Gastrocnemius medialis (tissue), 4 donors: ENCODE measurements around the gene IRF5.

ENCODE experiments used
- POLR2A ChIP-seq, 2 donors: fragments of 450-650 bp; IDR thresholded peaks; one replicate each; pipeline ENCODE4 v1.6.1; 2017; ENCODE audit warnings: antibody characterized with exemption in 2 of 2, mild to moderate bottlenecking in 2 of 2, moderate library complexity in 2 of 2
- TF ChIP-seq, protein P1 (sequence below), 5 experiments: fragments of 450-650 bp in 3 of 5; fragments of 200-600 bp in 2 of 5; sonication (generic) in 2 of 5; IDR thresholded peaks in 4 of 5; conservative IDR thresholded peaks in 1 of 5; 1 replicate in 4 of 5; 2 replicates in 1 of 5; pipeline ENCODE4 v1.5.1; 2016 to 2019; ENCODE audit warnings: antibody characterized with exemption in 5 of 5, mild to moderate bottlenecking in 3 of 5, moderate library complexity in 3 of 5

DNA sequence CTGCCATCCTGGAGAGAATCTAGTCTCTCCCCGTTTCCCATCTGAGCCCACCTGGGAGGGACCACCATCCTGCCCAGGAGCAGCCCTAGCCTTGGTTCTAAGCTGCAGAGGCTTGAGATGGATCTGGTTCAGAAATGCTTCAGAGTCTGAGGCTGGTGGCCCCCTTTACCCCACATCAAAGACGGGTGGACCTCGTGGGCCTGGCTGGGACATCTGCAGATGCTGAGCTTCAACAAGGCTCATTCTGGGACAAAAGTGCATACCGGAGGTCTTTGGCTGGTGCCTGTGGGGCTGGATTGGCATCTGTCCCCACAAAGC, 4.9 kb upstream of the IRF5 start:
- no peak for TF ChIP-seq POLR2A (IDR thresholded peaks at IDR 0.05)
- TF ChIP-seq, protein P1, sequence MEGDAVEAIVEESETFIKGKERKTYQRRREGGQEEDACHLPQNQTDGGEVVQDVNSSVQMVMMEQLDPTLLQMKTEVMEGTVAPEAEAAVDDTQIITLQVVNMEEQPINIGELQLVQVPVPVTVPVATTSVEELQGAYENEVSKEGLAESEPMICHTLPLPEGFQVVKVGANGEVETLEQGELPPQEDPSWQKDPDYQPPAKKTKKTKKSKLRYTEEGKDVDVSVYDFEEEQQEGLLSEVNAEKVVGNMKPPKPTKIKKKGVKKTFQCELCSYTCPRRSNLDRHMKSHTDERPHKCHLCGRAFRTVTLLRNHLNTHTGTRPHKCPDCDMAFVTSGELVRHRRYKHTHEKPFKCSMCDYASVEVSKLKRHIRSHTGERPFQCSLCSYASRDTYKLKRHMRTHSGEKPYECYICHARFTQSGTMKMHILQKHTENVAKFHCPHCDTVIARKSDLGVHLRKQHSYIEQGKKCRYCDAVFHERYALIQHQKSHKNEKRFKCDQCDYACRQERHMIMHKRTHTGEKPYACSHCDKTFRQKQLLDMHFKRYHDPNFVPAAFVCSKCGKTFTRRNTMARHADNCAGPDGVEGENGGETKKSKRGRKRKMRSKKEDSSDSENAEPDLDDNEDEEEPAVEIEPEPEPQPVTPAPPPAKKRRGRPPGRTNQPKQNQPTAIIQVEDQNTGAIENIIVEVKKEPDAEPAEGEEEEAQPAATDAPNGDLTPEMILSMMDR (IDR thresholded peaks at IDR 0.05 in 4 of 5, conservative IDR thresholded peaks at IDR 0.05 in 1 of 5): no peak
